K562 (cell line): Measurements from ENCODE around the gene SPINK5. TPM values are rescaled to one million over a fixed set of nuclear protein-coding genes. Genes with fewer than 3 reads are reported as not detected.

Experiments used
- ATAC-seq: fragments of 200-7000 bp; cut with Tn5 transposase; 3 replicates; pipeline ENCODE4 v1.9.1; 2020; ENCODE audit warnings: moderate library complexity
- BruUV-seq: library from RNA; stranded (reverse); fragments of 400-500 nt; replicated peaks from 2 replicates; lab custom pipeline; 2021; lab: Mats Ljungman, UMichigan
- CTCF ChIA-PET: fragments of 300-600 bp; formaldehyde crosslinking; extraction: SDS; loops from one replicate; lab custom pipeline; 2021; ENCODE audit warnings: low intra/inter-chr PET ratio; lab: Yijun Ruan, JAX
- POLR2A ChIA-PET: fragments of 300-600, 350-650 bp; sonication (Branson Sonifier 250); formaldehyde crosslinking; extraction: SDS; loops from one replicate; lab custom pipeline; 2021; ENCODE audit warnings: antibody characterized with exemption, inconsistent platforms; lab: Yijun Ruan, JAX
- DNase-seq, 4 experiments: peaks; one replicate each; pipeline versions ENCODE4 v3.0.0 to v3.0.0-alpha.2; 2011 to 2018; ENCODE audit warnings: low spot score in 3 of 4, mixed read lengths in 3 of 4; ENCODE audit errors: extremely low read depth in 1 of 4
- FAIRE-seq: peaks from 2 replicates; lab custom pipeline; 2011; peaks lifted over from hg19 to GRCh38; lab: Jason Lieb, UNC
- H2AFZ ChIP-seq: 2 replicates; pipeline ENCODE4 v1.6.0; 2011; ENCODE audit warnings: low read depth, low read length, control low read depth, inconsistent platforms
- H3K27ac ChIP-seq: fragments of 200-600 bp; 3 replicates; pipeline ENCODE4 v1.8.0; 2011; ENCODE audit warnings: low read depth, mild to moderate bottlenecking, control low read depth, inconsistent platforms, low read length, moderate library complexity, mixed read lengths; ENCODE audit errors: extremely low read depth
- H3K27me3 ChIP-seq, 2 experiments: fragments of 300-600 bp in 1 of 2; 2 replicates in 1 of 2; 3 replicates in 1 of 2; pipeline versions ENCODE4 v1.6.0 to v1.8.0; 2011; ENCODE audit warnings: inconsistent platforms in 2 of 2, low read length in 2 of 2, mild to moderate bottlenecking in 1 of 2, mixed read lengths in 1 of 2, moderate library complexity in 1 of 2; ENCODE audit not compliant: control insufficient read depth in 2 of 2, insufficient read depth in 2 of 2
- H3K36me3 ChIP-seq: fragments of 300-600 bp; 3 replicates; pipeline ENCODE4 v1.8.0; 2011; ENCODE audit warnings: mild to moderate bottlenecking, low read length, inconsistent platforms; ENCODE audit not compliant: control insufficient read depth, insufficient read depth
- H3K4me1 ChIP-seq, 2 experiments: fragments of 200-600 bp in 1 of 2; replicated peaks in 1 of 2; 2 replicates in 1 of 2; 3 replicates in 1 of 2; pipeline versions ENCODE4 v1.5.1 to v1.8.0; 2011; ENCODE audit warnings: inconsistent platforms in 2 of 2, low read length in 2 of 2, mild to moderate bottlenecking in 1 of 2, mixed read lengths in 1 of 2, moderate library complexity in 1 of 2; ENCODE audit not compliant: control insufficient read depth in 2 of 2, insufficient read depth in 2 of 2
- H3K4me2 ChIP-seq: 2 replicates; pipeline ENCODE4 v1.6.1; 2011; ENCODE audit warnings: low read length, control low read depth, inconsistent platforms, mixed read lengths; ENCODE audit not compliant: insufficient read depth
- H3K4me3 ChIP-seq: fragments of 200-600 bp; sonication (generic), shearing (Covaris generic); 2 replicates; pipeline ENCODE4 v1.5.1; 2016; ENCODE audit warnings: control low read depth, inconsistent platforms
- H3K79me2 ChIP-seq: fragments of 200-600 bp; 3 replicates; pipeline ENCODE4 v1.8.0; 2011; ENCODE audit warnings: low read length, inconsistent platforms; ENCODE audit not compliant: control insufficient read depth, insufficient read depth
- H3K9ac ChIP-seq, 2 experiments: 2 replicates each; pipeline versions ENCODE4 v1.6.0 to v1.6.1; 2011; ENCODE audit warnings: low read depth in 2 of 2, low read length in 2 of 2, control low read depth in 1 of 2, inconsistent platforms in 1 of 2, mild to moderate bottlenecking in 1 of 2, mixed read lengths in 1 of 2; ENCODE audit not compliant: insufficient read depth in 1 of 2
- H3K9me1 ChIP-seq: one replicate; pipeline ENCODE4 v1.6.0; 2011; ENCODE audit warnings: inconsistent platforms, mild to moderate bottlenecking, low read length, moderate library complexity; ENCODE audit not compliant: control insufficient read depth, insufficient read depth
- H3K9me3 ChIP-seq: replicated peaks from 2 replicates; pipeline ENCODE4 v1.5.1; 2011; ENCODE audit warnings: low read depth, low read length, inconsistent platforms; ENCODE audit not compliant: control insufficient read depth, insufficient read depth
- H4K20me1 ChIP-seq: replicated peaks from 2 replicates; pipeline ENCODE4 v1.6.1; 2011; ENCODE audit warnings: low read length, inconsistent platforms, mixed read lengths; ENCODE audit not compliant: control insufficient read depth, insufficient read depth
- BRF2 ChIP-seq: IDR thresholded peaks from 3 replicates; pipeline ENCODE4 v1.6.1; 2011; ENCODE audit warnings: borderline replicate concordance, mild to moderate bottlenecking; ENCODE audit not compliant: insufficient read length, insufficient read depth
- CEBPB ChIP-seq: fragments of 450-650 bp; IDR thresholded peaks from 2 replicates; pipeline ENCODE4 v1.6.1; 2016; ENCODE audit warnings: missing genetic modification characterization, missing compliant biosample characterization
- E2F1 ChIP-seq: sonication (generic); formaldehyde crosslinking; IDR thresholded peaks from 2 replicates; pipeline ENCODE4 v1.8.1; 2023; ENCODE audit warnings: mild to moderate bottlenecking, missing genetic modification reagents, moderate library complexity
- KAT8 ChIP-seq: fragments of 450-650 bp; IDR thresholded peaks from 2 replicates; pipeline ENCODE4 v1.6.1; 2016; ENCODE audit warnings: low read depth, mild to moderate bottlenecking
- NUFIP1 ChIP-seq: fragments of 450-650 bp; IDR thresholded peaks from 2 replicates; pipeline ENCODE4 v1.6.1; 2018; ENCODE audit not compliant: partially characterized antibody
- OTX1 ChIP-seq: fragments of 450-650 bp; formaldehyde crosslinking; IDR thresholded peaks from 2 replicates; pipeline ENCODE4 v1.4.0; 2022; ENCODE audit warnings: mild to moderate bottlenecking
- PHB2 ChIP-seq: fragments of 450-650 bp; IDR thresholded peaks from 2 replicates; pipeline ENCODE4 v1.6.1; 2017; ENCODE audit warnings: low read depth
- PTBP1 ChIP-seq: fragments of 200-400 bp; formaldehyde crosslinking; IDR thresholded peaks from 2 replicates; pipeline ENCODE4 v1.6.1; 2017; ENCODE audit warnings: low read depth, low read length
- RBM34 ChIP-seq: fragments of 200-400 bp; formaldehyde crosslinking; IDR thresholded peaks from 2 replicates; pipeline ENCODE4 v1.6.1; 2018; ENCODE audit warnings: low read length, borderline replicate concordance; ENCODE audit not compliant: insufficient read depth
- SMARCE1 ChIP-seq: fragments of 450-650 bp; IDR thresholded peaks from 2 replicates; pipeline ENCODE4 v1.7.1; 2016; ENCODE audit warnings: mild to moderate bottlenecking
- SMC3 ChIP-seq: conservative IDR thresholded peaks from 2 replicates; pipeline ENCODE4 v1.6.1; 2011; ENCODE audit warnings: low read depth, low read length, improper control_type of control experiment; ENCODE audit not compliant: insufficient read depth
- SRSF3 ChIP-seq: fragments of 200-400 bp; formaldehyde crosslinking; IDR thresholded peaks from 2 replicates; pipeline ENCODE4 v1.6.1; 2016; ENCODE audit warnings: mild to moderate bottlenecking, low read length, moderate library complexity; ENCODE audit not compliant: insufficient read depth
- STAG1 ChIP-seq: sonication (generic); formaldehyde crosslinking; IDR thresholded peaks from 2 replicates; pipeline ENCODE4 v1.5.0; 2020; ENCODE audit warnings: missing genetic modification reagents, borderline replicate concordance
- TCFL5 ChIP-seq: fragments of 250-450 bp; sonication (Bioruptor Pico); conservative IDR thresholded peaks from 2 replicates; pipeline ENCODE4 v1.6.1; 2021; ENCODE audit warnings: mild to moderate bottlenecking, moderate library complexity, matching md5 sums
- ZNF639 ChIP-seq, 2 experiments: fragments of 200-800 bp in 1 of 2; sonication (Bioruptor generic) in 1 of 2; sonication (generic) in 1 of 2; formaldehyde crosslinking in 1 of 2; IDR thresholded peaks in 1 of 2; conservative IDR thresholded peaks in 1 of 2; 2 replicates each; pipeline versions ENCODE4 v1.5.0 to v1.6.1; 2016 to 2020; ENCODE audit warnings: missing compliant biosample characterization in 1 of 2, missing genetic modification characterization in 1 of 2, missing genetic modification reagents in 1 of 2
- WGBS: fragments of 100-300 bp; shearing (Covaris generic); methylation state at CpG from one replicate; pipeline ENCODE4 v1.1.6; 2016; ENCODE audit warnings: low coverage, mixed read lengths; ENCODE audit not compliant: insufficient coverage; ENCODE audit errors: missing lambda C conversion rate; 5-methylcytosine and 5-hydroxymethylcytosine counted together
- in situ Hi-C: fragments of 300-500 bp; cut with MboI; formaldehyde crosslinking; loops from 4 replicates; pipeline ENCODE4 v1.15.0; 2018; ENCODE audit warnings: inconsistent platforms, mixed read lengths
- intact Hi-C: fragments of 100-400 bp; cut with micrococcal nuclease; formaldehyde crosslinking; loops from 2 replicates; pipeline ENCODE4 v1.14.2; 2022
- polyA plus RNA-seq, 8 experiments: library from polyadenylated mRNA; depleted of rRNA in 4 of 8; stranded (reverse) in 5 of 8; unstranded in 3 of 8; fragments of >200 nt; fragmentation: Nextera tagmentation in 2 of 8; fragmentation: Illumina TruSeq in 1 of 8; extraction: Ambion mirVana in 2 of 8; extraction: Trizol in 1 of 8; gene quantifications; 2 replicates each; pipeline versions ENCODE4 v1.2.1 to v1.2.3, GENCODE V29; 2011 to 2014; ENCODE audit warnings: inconsistent platforms in 1 of 8, missing spikeins in 1 of 8
- total RNA-seq, 7 experiments: library from RNA; depleted of rRNA in 6 of 7; stranded (reverse); fragments of >200 nt in 6 of 7; fragmentation: Illumina TruSeq in 2 of 7; extraction: Trizol in 2 of 7; gene quantifications; 2 replicates each; pipeline versions ENCODE4 v1.2.1 to v1.2.3, GENCODE V29; 2011 to 2021; ENCODE audit warnings: low replicate concordance in 1 of 7

Gene SPINK5
- total and polyA plus RNA-seq, 9 of the 15 experiments (the other 6 are each of a cell fraction or from before 2014, with no cell fraction given): 0.07 to 0.68 (median 0.16) TPM; not detected in 1

DNA sequence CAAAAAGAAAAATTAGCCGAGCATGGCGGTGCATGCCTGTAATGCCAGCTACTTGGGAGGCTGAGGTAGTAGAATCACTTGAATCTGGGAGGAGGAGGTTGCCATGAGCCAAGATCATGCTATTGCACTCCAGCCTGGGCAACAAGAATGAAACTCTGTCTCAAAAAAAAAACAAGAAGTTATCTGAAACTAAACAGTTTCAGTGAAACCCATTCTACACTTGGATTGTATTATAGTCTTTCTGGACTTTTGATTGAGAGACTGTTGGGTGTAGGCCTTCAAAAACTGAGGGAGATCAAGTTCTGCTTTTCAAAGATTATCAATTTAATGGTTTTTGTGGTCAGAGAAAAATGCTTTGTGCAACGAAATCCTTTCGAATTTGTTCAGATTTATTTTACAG lies 34.6 kb upstream of the SPINK5 start (continued):
- no peak for TF ChIP-seq KAT8
- no peak for TF ChIP-seq SMC3
- TF ChIP-seq, all 486 proteins: peak for 0

GRCh38 chr5:148033134-148033533 lies 30.6 kb upstream of the SPINK5 start:
- WGBS: 0% methylated on average over 1 of the region's 1 CpG
- no peak overlapping the region for H3K9ac ChIP-seq
- H3K27me3 ChIP-seq: no peaks in the 10 kb centered on the region
- no peaks in the 10 kb centered on the region for H3K9me1 ChIP-seq
- H3K27ac ChIP-seq: no peak overlapping the region
- H3K4me2 ChIP-seq: no peak overlapping the region
- POLR2A ChIA-PET: no interaction called here
- no peaks in the 10 kb centered on the region for H3K4me1 ChIP-seq
- in situ Hi-C loops: no loop called here
- no peak overlapping the region for H2AFZ ChIP-seq
- H3K79me2 ChIP-seq: no peaks in the 10 kb centered on the region
- BruUV-seq: no TSS peak
- DNase-seq (no peak), FAIRE-seq (no peak), ATAC-seq (no peak)
- intact Hi-C loops: no loop called here
- no peaks in the 10 kb centered on the region for H3K36me3 ChIP-seq
- no peaks in the 10 kb centered on the region for H4K20me1 ChIP-seq
- no peaks in the 10 kb centered on the region for H3K9me3 ChIP-seq
- CTCF ChIA-PET: no interaction called here
- H3K4me3 ChIP-seq: no peak overlapping the region
- TF ChIP-seq SMARCE1 (no peak), OTX1 (CRISPR knock-in tag) (no peak), TCFL5 (CRISPR knock-in tag) (no peak), STAG1 (CRISPR knock-in tag) (no peak), ZNF639 (CRISPR knock-in tag; conservative IDR thresholded peaks at IDR 0.05 in 1 of 2, IDR thresholded peaks at IDR 0.05 in 1 of 2) (no peak), BRF2 (no peak), PHB2 (no peak), E2F1 (no peak), CEBPB (tag) (no peak), NUFIP1 (no peak), RBM34 (no peak), PTBP1 (no peak), SRSF3 (no peak)
